Spleen (tissue), 7 donors: ENCODE data around the gene CIAO3.

Source experiments
- CTCF ChIP-seq, 11 experiments: fragments of 200-600 bp in 7 of 11; fragments of 450-650 bp in 4 of 11; sonication (generic) in 4 of 11; IDR thresholded peaks in 8 of 11; conservative IDR thresholded peaks in 3 of 11; 1 replicate in 7 of 11; 2 replicates in 4 of 11; pipeline versions ENCODE4 v1.4.0 to v1.8.0; 2016 to 2021; ENCODE audit warnings: antibody characterized with exemption in 11 of 11, inconsistent platforms in 4 of 11, mild to moderate bottlenecking in 1 of 11
- POLR2A ChIP-seq, 3 donors: fragments of 450-650 bp; IDR thresholded peaks; one replicate each; pipeline ENCODE4 v1.5.1; 2017; ENCODE audit warnings: antibody characterized with exemption in 3 of 3, mild to moderate bottlenecking in 1 of 3
- donor health status: DM: no; HTN: no; CAD: no; lungs with moderate emphysema.
- donor health status: DM: no; HTN: no; CAD: no.
- donor health status: DM: no; HTN: no; CAD: no.

GRCh38 chr16:788399-789126 is 47.8 kb upstream of the CIAO3 start, which contains the start of gene CHTF18:
- TF ChIP-seq POLR2A (IDR thresholded peaks at IDR 0.05) (no peak), CTCF (IDR thresholded peaks at IDR 0.05 in 8 of 11, conservative IDR thresholded peaks at IDR 0.05 in 3 of 11) (no peak)
